Measurements from ENCODE around the gene SEC14L5. TPM values are rescaled to one million over a fixed set of nuclear protein-coding genes. Genes with fewer than 3 reads are reported as not detected.

SEC14L5 gene
- total RNA-seq, result under 1 TPM in 1 of 2 donors, not detected in 1; 0.02 TPM

- ATAC-seq (replicated peaks in 1 of 2) (peak; percentile 92 to 93), DNase-seq (peak; percentile 96 to 97)
- H3K27ac Mint-ChIP-seq, result no peak within 1 kb of the TSS
- H3K36me3 Mint-ChIP-seq (ENCODE audit: insufficient read depth in 2 of 2), result peaks cover 0 to 2% of the 10 kb centered on the region in 2 donors
- H3K9me3 Mint-ChIP-seq, result no peaks in the 10 kb centered on the region
- H3K4me1 Mint-ChIP-seq (ENCODE audit: low read depth), result peaks cover 24% of the 10 kb centered on the region
- peak within 1 kb of the TSS; percentile 95 to 96 for H3K4me3 Mint-ChIP-seq
- peaks cover 46% of the 10 kb centered on the region for H3K27me3 Mint-ChIP-seq (ENCODE audit: low read depth)
Observed at GRCh38 chr16:4957720-4958509, at the start of gene SEC14L5. TSS of gene SEC14L5 (plus strand) at chr16:4958330. CDS start at chr16:4959324, 994 bp downstream.

GRCh38 chr16:4908854-4909401, 49.2 kb upstream of the SEC14L5 start:
- no peak for DNase-seq
- Mint-ChIP-seq H3K36me3 (ENCODE audit: insufficient read depth in 2 of 2) (no peaks in the 10 kb centered on the region), H3K4me1 (ENCODE audit: low read depth) (no peaks in the 10 kb centered on the region), H3K27ac (no peak overlapping the region), H3K27me3 (ENCODE audit: low read depth) (no peaks in the 10 kb centered on the region), H3K4me3 (no peak overlapping the region), H3K9me3 (no peaks in the 10 kb centered on the region)
- no peak for ATAC-seq (replicated peaks in 1 of 2)

GRCh38 chr16:4909825-4910224, 48.3 kb upstream of the SEC14L5 start:
- Mint-ChIP-seq H3K27ac (no peak overlapping the region), H3K27me3 (ENCODE audit: low read depth) (no peaks in the 10 kb centered on the region), H3K4me3 (no peak overlapping the region), H3K4me1 (ENCODE audit: low read depth) (no peaks in the 10 kb centered on the region), H3K9me3 (no peaks in the 10 kb centered on the region), H3K36me3 (ENCODE audit: insufficient read depth in 2 of 2) (no peaks in the 10 kb centered on the region)
- DNase-seq (no peak), ATAC-seq (replicated peaks in 1 of 2) (no peak)

GRCh38 chr16:4910828-4911227, 47.3 kb upstream of the SEC14L5 start:
- Mint-ChIP-seq H3K4me3 (no peak overlapping the region), H3K9me3 (no peaks in the 10 kb centered on the region), H3K27ac (no peak overlapping the region), H3K4me1 (ENCODE audit: low read depth) (no peaks in the 10 kb centered on the region), H3K27me3 (ENCODE audit: low read depth) (no peaks in the 10 kb centered on the region), H3K36me3 (ENCODE audit: insufficient read depth in 2 of 2) (no peaks in the 10 kb centered on the region)
- DNase-seq (no peak), ATAC-seq (replicated peaks in 1 of 2) (no peak)

GRCh38 chr16:4911970-4912386, 46.2 kb upstream of the SEC14L5 start:
- H3K9me3 Mint-ChIP-seq, result no peaks in the 10 kb centered on the region
- no peaks in the 10 kb centered on the region for H3K36me3 Mint-ChIP-seq (ENCODE audit: insufficient read depth in 2 of 2)
- no peaks in the 10 kb centered on the region for H3K4me1 Mint-ChIP-seq (ENCODE audit: low read depth)
- H3K4me3 Mint-ChIP-seq, result no peak overlapping the region
- no peak overlapping the region for H3K27ac Mint-ChIP-seq
- DNase-seq (no peak), ATAC-seq (replicated peaks in 1 of 2) (no peak)
- no peaks in the 10 kb centered on the region for H3K27me3 Mint-ChIP-seq (ENCODE audit: low read depth)

GRCh38 chr16:4913130-4913773, 44.9 kb upstream of the SEC14L5 start:
- Mint-ChIP-seq H3K4me3 (no peak overlapping the region), H3K4me1 (ENCODE audit: low read depth) (no peaks in the 10 kb centered on the region), H3K9me3 (no peaks in the 10 kb centered on the region), H3K36me3 (ENCODE audit: insufficient read depth in 2 of 2) (no peaks in the 10 kb centered on the region), H3K27me3 (ENCODE audit: low read depth) (no peaks in the 10 kb centered on the region), H3K27ac (no peak overlapping the region)
- ATAC-seq (replicated peaks in 1 of 2) (no peak), DNase-seq (no peak)

- no peak overlapping the region for H3K27ac Mint-ChIP-seq
- H3K36me3 Mint-ChIP-seq (ENCODE audit: insufficient read depth in 2 of 2), result no peaks in the 10 kb centered on the region
- H3K27me3 Mint-ChIP-seq (ENCODE audit: low read depth), result no peaks in the 10 kb centered on the region
- no peak overlapping the region for H3K4me3 Mint-ChIP-seq
- H3K9me3 Mint-ChIP-seq, result no peaks in the 10 kb centered on the region
- ATAC-seq (replicated peaks in 1 of 2) (no peak), DNase-seq (no peak)
- no peaks in the 10 kb centered on the region for H3K4me1 Mint-ChIP-seq (ENCODE audit: low read depth)
Observed at GRCh38 chr16:4913774-4914525, 44.2 kb upstream of the SEC14L5 start.

- no peak for DNase-seq
- H3K4me1 Mint-ChIP-seq (ENCODE audit: low read depth), result no peaks in the 10 kb centered on the region
- no peaks in the 10 kb centered on the region for H3K36me3 Mint-ChIP-seq (ENCODE audit: insufficient read depth in 2 of 2)
- H3K9me3 Mint-ChIP-seq, result no peaks in the 10 kb centered on the region
- H3K27ac Mint-ChIP-seq, result no peak overlapping the region
- H3K4me3 Mint-ChIP-seq, result no peak overlapping the region
- no peak for ATAC-seq (replicated peaks in 1 of 2)
- H3K27me3 Mint-ChIP-seq (ENCODE audit: low read depth), result no peaks in the 10 kb centered on the region
Observed at GRCh38 chr16:4914528-4915225, 43.5 kb upstream of the SEC14L5 start.

- Mint-ChIP-seq H3K27me3 (ENCODE audit: low read depth) (no peaks in the 10 kb centered on the region), H3K9me3 (no peaks in the 10 kb centered on the region), H3K36me3 (ENCODE audit: insufficient read depth in 2 of 2) (no peaks in the 10 kb centered on the region), H3K27ac (no peak overlapping the region), H3K4me3 (no peak overlapping the region), H3K4me1 (ENCODE audit: low read depth) (no peaks in the 10 kb centered on the region)
- no peak for ATAC-seq (replicated peaks in 1 of 2)
- no peak for DNase-seq
Observed at GRCh38 chr16:4915226-4915761, 42.8 kb upstream of the SEC14L5 start.

- ATAC-seq (replicated peaks in 1 of 2) (no peak), DNase-seq (no peak)
- Mint-ChIP-seq H3K27ac (no peak overlapping the region), H3K9me3 (no peaks in the 10 kb centered on the region), H3K36me3 (ENCODE audit: insufficient read depth in 2 of 2) (no peaks in the 10 kb centered on the region), H3K4me3 (no peak overlapping the region), H3K4me1 (ENCODE audit: low read depth) (no peaks in the 10 kb centered on the region), H3K27me3 (ENCODE audit: low read depth) (no peaks in the 10 kb centered on the region)
Observed at GRCh38 chr16:4917117-4917516, 41.0 kb upstream of the SEC14L5 start.

GRCh38 chr16:4918781-4919251, 39.3 kb upstream of the SEC14L5 start:
- no peak overlapping the region for H3K4me3 Mint-ChIP-seq
- H3K36me3 Mint-ChIP-seq (ENCODE audit: insufficient read depth in 2 of 2), result no peaks in the 10 kb centered on the region
- ATAC-seq (replicated peaks in 1 of 2), result no peak
- H3K9me3 Mint-ChIP-seq, result no peaks in the 10 kb centered on the region
- no peak for DNase-seq
- H3K27ac Mint-ChIP-seq, result no peak overlapping the region
- H3K4me1 Mint-ChIP-seq (ENCODE audit: low read depth), result no peaks in the 10 kb centered on the region
- no peaks in the 10 kb centered on the region for H3K27me3 Mint-ChIP-seq (ENCODE audit: low read depth)

- Mint-ChIP-seq H3K4me3 (no peak overlapping the region), H3K36me3 (ENCODE audit: insufficient read depth in 2 of 2) (no peaks in the 10 kb centered on the region), H3K27me3 (ENCODE audit: low read depth) (no peaks in the 10 kb centered on the region), H3K27ac (no peak overlapping the region), H3K9me3 (no peaks in the 10 kb centered on the region), H3K4me1 (ENCODE audit: low read depth) (no peaks in the 10 kb centered on the region)
- no peak for DNase-seq
- no peak for ATAC-seq (replicated peaks in 1 of 2)
Observed at GRCh38 chr16:4920826-4921225, 37.3 kb upstream of the SEC14L5 start.
